Nephron (organoid): ENCODE results near the gene RARRES1.

Experiments used
- H3K27ac Mint-ChIP-seq, 3 experiments: 2 replicates each; pipeline ENCODE4 v1.8.0; 2020; ENCODE audit warnings: mixed read lengths in 3 of 3, mild to moderate bottlenecking in 2 of 3, moderate library complexity in 1 of 3
- H3K27me3 Mint-ChIP-seq: 2 replicates; pipeline ENCODE4 v1.8.0; 2021; ENCODE audit warnings: low read depth, mild to moderate bottlenecking, moderate library complexity, mixed read lengths
- H3K36me3 Mint-ChIP-seq: 2 replicates; pipeline ENCODE4 v1.8.0; 2020; ENCODE audit warnings: low read depth, mixed read lengths
- H3K4me1 Mint-ChIP-seq: 2 replicates; pipeline ENCODE4 v1.8.0; 2020; ENCODE audit warnings: mixed read lengths
- H3K4me3 Mint-ChIP-seq, 3 experiments: 2 replicates each; pipeline ENCODE4 v1.8.0; 2020; ENCODE audit warnings: mild to moderate bottlenecking in 3 of 3, mixed read lengths in 3 of 3, moderate library complexity in 2 of 3
- H3K9me3 Mint-ChIP-seq: 2 replicates; pipeline ENCODE4 v1.8.0; 2020; ENCODE audit warnings: mixed read lengths
- TF ChIP-seq, protein P1 (sequence below), 3 experiments: fragments of 200-600 bp; sonication (generic); IDR thresholded peaks; one replicate each; pipeline ENCODE4 v1.5.0; 2021; ENCODE audit warnings: antibody characterized with exemption in 3 of 3; ENCODE audit not compliant: unreplicated experiment in 3 of 3

Gene RARRES1

GRCh38 chr3:158731486-158731885 lies 771 bp downstream of the RARRES1 start:
- TF ChIP-seq, protein P1, sequence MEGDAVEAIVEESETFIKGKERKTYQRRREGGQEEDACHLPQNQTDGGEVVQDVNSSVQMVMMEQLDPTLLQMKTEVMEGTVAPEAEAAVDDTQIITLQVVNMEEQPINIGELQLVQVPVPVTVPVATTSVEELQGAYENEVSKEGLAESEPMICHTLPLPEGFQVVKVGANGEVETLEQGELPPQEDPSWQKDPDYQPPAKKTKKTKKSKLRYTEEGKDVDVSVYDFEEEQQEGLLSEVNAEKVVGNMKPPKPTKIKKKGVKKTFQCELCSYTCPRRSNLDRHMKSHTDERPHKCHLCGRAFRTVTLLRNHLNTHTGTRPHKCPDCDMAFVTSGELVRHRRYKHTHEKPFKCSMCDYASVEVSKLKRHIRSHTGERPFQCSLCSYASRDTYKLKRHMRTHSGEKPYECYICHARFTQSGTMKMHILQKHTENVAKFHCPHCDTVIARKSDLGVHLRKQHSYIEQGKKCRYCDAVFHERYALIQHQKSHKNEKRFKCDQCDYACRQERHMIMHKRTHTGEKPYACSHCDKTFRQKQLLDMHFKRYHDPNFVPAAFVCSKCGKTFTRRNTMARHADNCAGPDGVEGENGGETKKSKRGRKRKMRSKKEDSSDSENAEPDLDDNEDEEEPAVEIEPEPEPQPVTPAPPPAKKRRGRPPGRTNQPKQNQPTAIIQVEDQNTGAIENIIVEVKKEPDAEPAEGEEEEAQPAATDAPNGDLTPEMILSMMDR (IDR thresholded peaks at IDR 0.05; ENCODE audit: unreplicated experiment in 3 of 3), result no peak
- H3K4me1 Mint-ChIP-seq, result peaks cover 15% of the 10 kb centered on the region
- no peaks in the 10 kb centered on the region for H3K27me3 Mint-ChIP-seq
- H3K9me3 Mint-ChIP-seq, result peaks cover 2% of the 10 kb centered on the region
- peak overlapping the region in 2 of 3 experiments; percentile 78 to 83 for H3K27ac Mint-ChIP-seq
- peak overlapping the region; percentile 69 to 85 (median 80) for H3K4me3 Mint-ChIP-seq
- H3K36me3 Mint-ChIP-seq, result peaks cover 15% of the 10 kb centered on the region

- Mint-ChIP-seq H3K4me1 (peaks cover 27% of the 10 kb centered on the region), H3K27me3 (no peaks in the 10 kb centered on the region), H3K9me3 (no peaks in the 10 kb centered on the region), H3K27ac (peak overlapping the region in 1 of 3 experiments; percentile 44), H3K36me3 (peaks cover 2% of the 10 kb centered on the region), H3K4me3 (peak overlapping the region in 1 of 3 experiments; percentile 34)
- TF ChIP-seq, protein P1 (IDR thresholded peaks at IDR 0.05; ENCODE audit: unreplicated experiment in 3 of 3), result no peak
Measured at GRCh38 chr3:158728851-158729250, 3.4 kb downstream of the RARRES1 start.

DNA sequence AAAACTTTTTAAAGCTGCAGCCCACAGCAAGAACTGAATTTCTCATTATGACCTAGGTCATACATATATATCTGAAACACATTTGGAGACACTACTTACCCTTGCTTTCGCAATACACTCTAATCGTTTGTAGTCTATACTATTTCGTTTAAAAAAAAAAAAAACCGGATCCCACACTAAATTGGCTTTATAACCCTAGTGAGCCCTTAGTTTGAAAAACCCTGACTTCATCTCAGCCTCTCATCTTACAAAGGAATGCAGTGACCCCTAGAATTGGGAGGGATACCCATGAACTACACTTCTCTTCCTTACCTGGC lies 4.2 kb downstream of the RARRES1 start:
- Mint-ChIP-seq H3K36me3 (peaks cover 4% of the 10 kb centered on the region), H3K4me3 (peak overlapping the region in 1 of 3 experiments; percentile 37), H3K4me1 (peaks cover 32% of the 10 kb centered on the region), H3K27ac (peak overlapping the region in 2 of 3 experiments; percentile 57 to 82), H3K27me3 (no peaks in the 10 kb centered on the region), H3K9me3 (no peaks in the 10 kb centered on the region)
- TF ChIP-seq, protein P1 (IDR thresholded peaks at IDR 0.05; ENCODE audit: unreplicated experiment in 3 of 3), result no peak

- peaks cover 7% of the 10 kb centered on the region for H3K36me3 Mint-ChIP-seq
- H3K27me3 Mint-ChIP-seq, result no peaks in the 10 kb centered on the region
- H3K4me3 Mint-ChIP-seq, result peak overlapping the region in 1 of 3 experiments; percentile 37
- H3K27ac Mint-ChIP-seq, result peak overlapping the region in 2 of 3 experiments; percentile 57 to 82
- H3K4me1 Mint-ChIP-seq, result peaks cover 34% of the 10 kb centered on the region
- TF ChIP-seq, protein P1 (IDR thresholded peaks at IDR 0.05; ENCODE audit: unreplicated experiment in 3 of 3), result peak; percentile 78 to 80 (median 79)
- H3K9me3 Mint-ChIP-seq, result no peaks in the 10 kb centered on the region
Measured at GRCh38 chr3:158727206-158728060, 4.8 kb downstream of the RARRES1 start.

GRCh38 chr3:158725348-158726011 lies 6.8 kb downstream of the RARRES1 start:
- H3K9me3 Mint-ChIP-seq, result no peaks in the 10 kb centered on the region
- no peak overlapping the region for H3K4me3 Mint-ChIP-seq
- TF ChIP-seq, protein P1 (IDR thresholded peaks at IDR 0.05; ENCODE audit: unreplicated experiment in 3 of 3), result no peak
- peaks cover 28% of the 10 kb centered on the region for H3K4me1 Mint-ChIP-seq
- H3K27me3 Mint-ChIP-seq, result no peaks in the 10 kb centered on the region
- H3K27ac Mint-ChIP-seq, result peak overlapping the region; percentile 21 to 85 (median 33)
- peaks cover 17% of the 10 kb centered on the region for H3K36me3 Mint-ChIP-seq
